SHP77 treated with DMSO at 0.1 percent for 48 hours (cell line): ENCODE data around the gene SH3GLB1.

Experiments used
- DNase-seq: peaks from one replicate; lab custom pipeline; 2025; lab: John Stamatoyannopoulos, UW

The SH3GLB1 gene

GRCh38 chr1:86733340-86733739, 29.0 kb downstream of the SH3GLB1 start:
- DNase-seq = no peak

GRCh38 chr1:86739648-86740509, 35.5 kb downstream of the SH3GLB1 start:
- no peak for DNase-seq

GRCh38 chr1:86741947-86742572, 37.7 kb downstream of the SH3GLB1 start:
- DNase-seq = peak; percentile 11

- no peak for DNase-seq
Observed at GRCh38 chr1:86747304-86747703, 42.9 kb downstream of the SH3GLB1 start.

GRCh38 chr1:86748622-86749373, 44.4 kb downstream of the SH3GLB1 start:
- DNase-seq = no peak

- DNase-seq = no peak
Observed at GRCh38 chr1:86750076-86750475, 45.7 kb downstream of the SH3GLB1 start.

- no peak for DNase-seq
Observed at GRCh38 chr1:86750530-86750929, 46.2 kb downstream of the SH3GLB1 start.

GRCh38 chr1:86751923-86752322, 47.5 kb downstream of the SH3GLB1 start:
- DNase-seq = no peak

- DNase-seq = no peak
Observed at GRCh38 chr1:86753700-86754099, 49.3 kb downstream of the SH3GLB1 start.

GRCh38 chr1:86754265-86754974, 50.0 kb downstream of the SH3GLB1 start:
- no peak for DNase-seq

- DNase-seq = peak; percentile 86
Observed at GRCh38 chr1:86756062-86756406, 51.7 kb downstream of the SH3GLB1 start.

GRCh38 chr1:86757272-86757984, 53.1 kb downstream of the SH3GLB1 start:
- DNase-seq = peak; percentile 20

GRCh38 chr1:86758570-86758969, 54.2 kb downstream of the SH3GLB1 start:
- DNase-seq = peak; percentile 79

- DNase-seq = no peak
Observed at GRCh38 chr1:86760199-86760598, 55.8 kb downstream of the SH3GLB1 start.

- DNase-seq = no peak
Observed at GRCh38 chr1:86762336-86762735, 58.0 kb downstream of the SH3GLB1 start.

GRCh38 chr1:86764523-86764922, 60.1 kb downstream of the SH3GLB1 start:
- DNase-seq = no peak

- DNase-seq = no peak
Observed at GRCh38 chr1:86765073-86765472, 60.7 kb downstream of the SH3GLB1 start.

GRCh38 chr1:86765674-86766073, 61.3 kb downstream of the SH3GLB1 start:
- no peak for DNase-seq

- no peak for DNase-seq
Observed at GRCh38 chr1:86768554-86768953, 64.2 kb downstream of the SH3GLB1 start.

- DNase-seq = no peak
Observed at GRCh38 chr1:86769065-86769464, 64.7 kb downstream of the SH3GLB1 start.
